LNCAP (cell line): Measurements from ENCODE around the gene CHRNA1.

ENCODE experiments used
- CTCF ChIP-seq: fragments of 450-650 bp; IDR thresholded peaks from 2 replicates; pipeline ENCODE4 v1.5.1; 2017; ENCODE audit warnings: mild to moderate bottlenecking

The CHRNA1 gene

GRCh38 chr2:174766271-174766670, 2.0 kb upstream of the CHRNA1 start:
- TF ChIP-seq CTCF: no peak

- TF ChIP-seq CTCF: no peak
Measured at GRCh38 chr2:174765576-174765975, 1.3 kb upstream of the CHRNA1 start.

GRCh38 chr2:174763780-174764179, 492 bp downstream of the CHRNA1 start:
- TF ChIP-seq CTCF: no peak

DNA sequence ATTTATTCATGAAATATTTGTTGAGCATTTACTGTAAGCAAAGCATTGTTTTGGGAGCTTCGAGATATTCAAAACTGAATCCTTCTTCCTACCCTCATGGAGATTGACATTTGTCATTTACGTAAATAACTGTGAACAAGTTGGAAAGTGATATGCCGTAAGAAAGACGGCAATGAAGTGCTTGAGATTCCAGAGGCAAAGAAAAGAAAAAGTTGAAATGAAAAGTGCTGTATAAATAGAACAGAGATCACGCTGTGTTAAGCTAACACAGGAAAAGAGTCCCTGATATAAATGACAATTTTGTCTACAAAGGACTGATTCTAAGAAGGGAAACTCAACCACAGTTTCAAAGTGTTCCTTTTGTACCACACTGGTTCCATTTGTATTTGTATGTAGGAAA, 1.8 kb downstream of the CHRNA1 start:
- TF ChIP-seq CTCF: no peak

DNA sequence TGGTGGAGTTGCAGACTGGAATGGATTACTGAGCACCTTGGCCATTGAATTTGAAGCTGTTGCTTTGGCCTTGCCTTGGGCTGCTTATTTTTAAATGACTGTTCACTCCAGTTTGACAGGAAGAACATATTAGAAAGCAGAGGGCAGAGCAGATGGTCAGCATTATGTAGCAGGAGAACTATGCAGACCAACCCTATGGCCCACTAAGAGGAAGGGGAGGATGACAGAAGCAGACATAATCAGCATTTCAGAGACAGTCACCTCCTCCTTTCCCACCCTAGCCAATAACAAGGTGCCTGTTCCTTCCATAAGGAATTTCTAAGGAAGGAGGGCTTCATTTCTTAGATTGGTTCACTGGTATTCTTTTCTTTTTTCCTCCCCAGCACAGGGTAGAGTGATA, 2.4 kb downstream of the CHRNA1 start:
- TF ChIP-seq CTCF: no peak

DNA sequence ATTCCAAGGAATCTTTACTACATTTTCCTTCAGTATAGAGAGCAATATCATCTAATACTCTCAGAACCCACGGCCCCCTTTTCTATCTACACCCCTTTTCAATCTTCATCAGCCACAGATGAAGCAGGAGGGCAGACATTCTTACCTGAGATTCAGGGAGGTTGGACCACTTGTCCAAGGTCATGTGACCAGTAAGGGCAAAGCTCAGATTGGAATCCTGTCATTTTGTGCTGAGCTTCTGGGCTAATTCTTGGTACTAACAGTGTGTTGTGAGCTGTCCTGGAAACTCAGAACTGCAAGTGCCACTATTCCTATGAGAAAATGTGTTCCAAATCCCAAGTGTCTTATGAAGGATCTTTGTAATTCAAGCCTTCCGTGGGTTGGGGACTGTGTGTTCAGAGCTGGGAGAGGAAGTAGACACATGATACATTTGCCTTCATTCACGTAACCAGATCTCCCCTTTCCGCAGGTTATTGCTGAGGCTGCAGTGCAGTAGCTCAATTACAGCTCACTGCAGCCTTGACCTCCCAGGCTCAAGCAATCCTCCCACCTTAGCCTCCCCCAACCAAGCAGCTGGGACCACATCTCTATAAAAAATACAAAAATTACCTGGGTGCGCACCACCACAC, 3.3 kb downstream of the CHRNA1 start:
- no peak for TF ChIP-seq CTCF

GRCh38 chr2:174759381-174760065, 4.7 kb downstream of the CHRNA1 start:
- TF ChIP-seq CTCF: no peak
